Measurements from ENCODE around the gene SHISA9.
"Not testable (repeated sequence)": the region's sequence is repeated elsewhere in the genome, so short reads cannot be mapped to it uniquely, and the experiment has no call there.

SHISA9 gene

GRCh38 chr16:12901597-12902461, at the start of gene SHISA9:
Gene SHISA9, plus strand, starts transcription at chr16:12901598.
- DNase-seq (ENCODE audit: extremely low read depth, insufficient read length), result no peak
- Histone ChIP-seq H3K27me3 (replicated peaks; ENCODE audit: control insufficient read depth, insufficient read depth, low read length) (peaks cover 2% of the 10 kb centered on the region), H3K36me3 (ENCODE audit: control insufficient read depth, insufficient read depth, low read length) (no peaks in the 10 kb centered on the region), H3K4me3 (replicated peaks; ENCODE audit: low read depth, low read length) (no peak within 1 kb of the TSS)
- no peak for TF ChIP-seq CTCF (IDR thresholded peaks at IDR 0.05; ENCODE audit: insufficient read depth, low read length, poor library complexity, severe bottlenecking)

DNA sequence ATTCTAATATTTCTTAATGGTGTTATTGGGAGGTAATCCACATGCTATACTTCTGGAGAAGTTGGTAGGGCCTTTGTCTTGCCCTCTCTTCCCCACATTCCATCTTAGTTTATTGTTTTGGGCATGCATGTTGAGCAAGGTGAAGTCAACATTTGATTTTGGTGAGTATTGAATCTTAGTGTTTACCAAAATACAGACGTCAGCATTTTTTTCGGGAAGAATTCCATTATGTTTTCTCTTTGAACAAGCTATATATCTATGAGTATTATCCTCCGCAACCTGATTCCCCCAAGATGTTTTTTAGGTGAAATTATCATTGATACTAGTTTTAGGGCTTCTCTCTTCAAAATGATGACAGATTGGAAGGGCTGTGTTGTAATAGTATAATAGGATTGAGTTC, 47.4 kb upstream of the SHISA9 start:
- DNase-seq (ENCODE audit: extremely low read depth, insufficient read length), result no peak

GRCh38 chr16:12857435-12857834, 44.0 kb upstream of the SHISA9 start:
- DNase-seq (ENCODE audit: extremely low read depth, insufficient read length); H3K36me3 ChIP-seq (ENCODE audit: control insufficient read depth, insufficient read depth, low read length); H3K27me3 ChIP-seq (replicated peaks; ENCODE audit: control insufficient read depth, insufficient read depth, low read length); H3K4me3 ChIP-seq (replicated peaks; ENCODE audit: low read depth, low read length): not testable (repeated sequence)

More for the DNA sequence above, 47.4 kb upstream of the SHISA9 start:
- H3K36me3 ChIP-seq (ENCODE audit: control insufficient read depth, insufficient read depth, low read length), result no peaks in the 10 kb centered on the region
- TF ChIP-seq CTCF (IDR thresholded peaks at IDR 0.05; ENCODE audit: insufficient read depth, low read length, poor library complexity, severe bottlenecking), result no peak
- no peaks in the 10 kb centered on the region for H3K27me3 ChIP-seq (replicated peaks; ENCODE audit: control insufficient read depth, insufficient read depth, low read length)
- H3K4me3 ChIP-seq (replicated peaks; ENCODE audit: low read depth, low read length), result no peak overlapping the region

- Histone ChIP-seq H3K27me3 (replicated peaks; ENCODE audit: control insufficient read depth, insufficient read depth, low read length) (peaks cover 2% of the 10 kb centered on the region), H3K4me3 (replicated peaks; ENCODE audit: low read depth, low read length) (no peak overlapping the region), H3K36me3 (ENCODE audit: control insufficient read depth, insufficient read depth, low read length) (no peaks in the 10 kb centered on the region)
- DNase-seq (ENCODE audit: extremely low read depth, insufficient read length), result no peak
- TF ChIP-seq CTCF (IDR thresholded peaks at IDR 0.05; ENCODE audit: insufficient read depth, low read length, poor library complexity, severe bottlenecking), result no peak
Observed at GRCh38 chr16:12862327-12862726, 39.1 kb upstream of the SHISA9 start.

- no peak for TF ChIP-seq CTCF (IDR thresholded peaks at IDR 0.05; ENCODE audit: insufficient read depth, low read length, poor library complexity, severe bottlenecking)
- DNase-seq (ENCODE audit: extremely low read depth, insufficient read length), result no peak
- Histone ChIP-seq H3K4me3 (replicated peaks; ENCODE audit: low read depth, low read length) (no peak overlapping the region), H3K36me3 (ENCODE audit: control insufficient read depth, insufficient read depth, low read length) (no peaks in the 10 kb centered on the region), H3K27me3 (replicated peaks; ENCODE audit: control insufficient read depth, insufficient read depth, low read length) (peaks cover 2% of the 10 kb centered on the region)
Observed at GRCh38 chr16:12862941-12863340, 38.5 kb upstream of the SHISA9 start.

- DNase-seq (ENCODE audit: extremely low read depth, insufficient read length), result no peak
- Histone ChIP-seq H3K27me3 (replicated peaks; ENCODE audit: control insufficient read depth, insufficient read depth, low read length) (peaks cover 2% of the 10 kb centered on the region), H3K4me3 (replicated peaks; ENCODE audit: low read depth, low read length) (no peak overlapping the region), H3K36me3 (ENCODE audit: control insufficient read depth, insufficient read depth, low read length) (no peaks in the 10 kb centered on the region)
- TF ChIP-seq CTCF (IDR thresholded peaks at IDR 0.05; ENCODE audit: insufficient read depth, low read length, poor library complexity, severe bottlenecking), result no peak
Observed at GRCh38 chr16:12866981-12867551, 34.3 kb upstream of the SHISA9 start.

Data from GM06990 (cell line).